ENCODE measurements around the gene NUDT15.

DNA sequence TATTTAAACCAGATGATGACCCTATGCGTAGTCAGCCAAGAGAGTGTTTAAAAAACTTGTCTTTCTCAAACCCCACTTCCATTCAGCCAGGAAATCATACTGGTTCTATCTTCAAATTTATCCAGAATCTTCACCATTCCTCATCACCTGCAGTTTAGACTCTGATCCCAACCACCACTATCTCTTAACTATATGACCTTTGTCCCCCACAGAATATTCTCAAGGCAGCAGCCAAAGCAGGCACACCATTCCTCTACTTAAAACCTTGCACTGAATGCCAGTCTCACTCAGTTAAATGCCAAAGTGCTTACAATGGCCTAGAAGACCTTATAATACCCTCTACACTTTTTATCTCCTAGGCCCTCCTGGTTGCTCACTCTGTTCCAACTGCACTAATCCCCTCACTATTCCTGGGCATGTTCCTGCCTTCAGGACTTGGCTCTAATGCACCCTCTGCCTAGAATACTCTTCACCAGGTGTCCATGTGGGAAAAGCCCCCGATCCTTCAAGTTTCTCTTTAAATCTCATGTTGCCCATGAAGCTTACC lies 46.5 kb upstream of the NUDT15 start:
- TF ChIP-seq, protein P1, sequence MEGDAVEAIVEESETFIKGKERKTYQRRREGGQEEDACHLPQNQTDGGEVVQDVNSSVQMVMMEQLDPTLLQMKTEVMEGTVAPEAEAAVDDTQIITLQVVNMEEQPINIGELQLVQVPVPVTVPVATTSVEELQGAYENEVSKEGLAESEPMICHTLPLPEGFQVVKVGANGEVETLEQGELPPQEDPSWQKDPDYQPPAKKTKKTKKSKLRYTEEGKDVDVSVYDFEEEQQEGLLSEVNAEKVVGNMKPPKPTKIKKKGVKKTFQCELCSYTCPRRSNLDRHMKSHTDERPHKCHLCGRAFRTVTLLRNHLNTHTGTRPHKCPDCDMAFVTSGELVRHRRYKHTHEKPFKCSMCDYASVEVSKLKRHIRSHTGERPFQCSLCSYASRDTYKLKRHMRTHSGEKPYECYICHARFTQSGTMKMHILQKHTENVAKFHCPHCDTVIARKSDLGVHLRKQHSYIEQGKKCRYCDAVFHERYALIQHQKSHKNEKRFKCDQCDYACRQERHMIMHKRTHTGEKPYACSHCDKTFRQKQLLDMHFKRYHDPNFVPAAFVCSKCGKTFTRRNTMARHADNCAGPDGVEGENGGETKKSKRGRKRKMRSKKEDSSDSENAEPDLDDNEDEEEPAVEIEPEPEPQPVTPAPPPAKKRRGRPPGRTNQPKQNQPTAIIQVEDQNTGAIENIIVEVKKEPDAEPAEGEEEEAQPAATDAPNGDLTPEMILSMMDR (IDR thresholded peaks at IDR 0.05) = no peak
- no peak for TF ChIP-seq EP300 (IDR thresholded peaks at IDR 0.05)
- TF ChIP-seq POLR2A (IDR thresholded peaks at IDR 0.05) = no peak

Measured in upper lobe of left lung (tissue), 4 donors.